HepG2 (cell line): Measurements from ENCODE around the gene SYNJ2. TPM values are rescaled to one million over a fixed set of nuclear protein-coding genes. Genes with fewer than 3 reads are reported as not detected.

Experiments
- KDM4B ChIP-seq: sonication (generic); formaldehyde crosslinking; IDR thresholded peaks from 2 replicates; pipeline ENCODE4 v1.4.0; 2020; ENCODE audit warnings: missing genetic modification reagents
- polyA plus RNA-seq, 8 experiments: library from polyadenylated mRNA; depleted of rRNA in 3 of 8; stranded (reverse) in 7 of 8; unstranded in 1 of 8; fragments of >200 nt; fragmentation: Illumina TruSeq in 4 of 8; extraction: Trizol in 4 of 8; gene quantifications; 2 replicates each; pipeline versions ENCODE4 v1.2.1 to v1.2.3, GENCODE V29; 2011 to 2016; ENCODE audit warnings: low read depth in 4 of 8, missing spikeins in 1 of 8, mixed read lengths in 1 of 8; ENCODE audit not compliant: insufficient read depth in 1 of 8
- total RNA-seq, 5 experiments: library from RNA; depleted of rRNA; stranded (reverse); fragments of >200 nt; fragmentation: Illumina TruSeq; extraction: Trizol; gene quantifications; 2 replicates each; pipeline ENCODE4 v1.2.3, GENCODE V29; 2016; ENCODE audit warnings: low read depth in 1 of 5
- TF ChIP-seq, protein P1 (sequence below): sonication (generic); formaldehyde crosslinking; IDR thresholded peaks from 2 replicates; pipeline ENCODE4 v1.5.0; 2020; ENCODE audit warnings: mild to moderate bottlenecking, missing genetic modification reagents, borderline replicate concordance
- TF ChIP-seq, protein P2 (sequence below): fragments of 450-650 bp; IDR thresholded peaks from 2 replicates; pipeline ENCODE4 v1.6.1; 2016

SYNJ2 gene
- total and polyA plus RNA-seq, 2 of the 13 experiments (the other 11 are each of a cell fraction or from before 2014, with no cell fraction given), result 39.1 to 57.6 TPM

DNA sequence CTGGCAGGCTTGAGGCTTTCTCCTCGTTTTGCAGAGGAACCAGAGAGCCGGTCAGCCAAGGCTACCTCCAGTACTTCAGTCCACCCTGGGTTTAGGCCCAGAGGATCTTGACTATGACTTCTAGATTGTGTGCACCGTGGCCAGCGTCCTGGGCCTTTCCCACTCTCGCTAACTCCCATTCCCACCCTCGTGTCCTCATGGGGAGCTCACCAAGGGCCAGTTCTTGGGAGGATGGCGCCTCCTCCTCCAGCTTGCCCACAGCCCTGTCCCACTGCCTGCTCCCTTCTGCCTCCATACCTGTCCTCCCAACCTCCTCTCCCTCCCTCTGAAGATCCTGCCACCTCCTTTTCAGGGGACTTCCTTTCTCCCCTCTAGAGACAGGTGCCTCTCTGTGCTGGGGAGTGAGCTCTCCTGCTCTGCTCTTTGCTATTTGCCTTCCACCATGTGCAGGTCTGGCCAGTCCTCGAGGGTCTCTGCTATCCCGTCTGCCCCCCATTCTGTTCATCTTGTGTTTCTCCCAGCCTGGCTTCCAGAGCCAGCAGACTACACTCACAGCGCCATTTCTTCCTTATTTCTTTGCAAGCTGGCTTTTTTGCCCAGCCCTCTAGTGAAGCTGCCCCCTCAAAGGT, 4.4 kb upstream of the SYNJ2 start (continued):
- TF ChIP-seq, protein P1, sequence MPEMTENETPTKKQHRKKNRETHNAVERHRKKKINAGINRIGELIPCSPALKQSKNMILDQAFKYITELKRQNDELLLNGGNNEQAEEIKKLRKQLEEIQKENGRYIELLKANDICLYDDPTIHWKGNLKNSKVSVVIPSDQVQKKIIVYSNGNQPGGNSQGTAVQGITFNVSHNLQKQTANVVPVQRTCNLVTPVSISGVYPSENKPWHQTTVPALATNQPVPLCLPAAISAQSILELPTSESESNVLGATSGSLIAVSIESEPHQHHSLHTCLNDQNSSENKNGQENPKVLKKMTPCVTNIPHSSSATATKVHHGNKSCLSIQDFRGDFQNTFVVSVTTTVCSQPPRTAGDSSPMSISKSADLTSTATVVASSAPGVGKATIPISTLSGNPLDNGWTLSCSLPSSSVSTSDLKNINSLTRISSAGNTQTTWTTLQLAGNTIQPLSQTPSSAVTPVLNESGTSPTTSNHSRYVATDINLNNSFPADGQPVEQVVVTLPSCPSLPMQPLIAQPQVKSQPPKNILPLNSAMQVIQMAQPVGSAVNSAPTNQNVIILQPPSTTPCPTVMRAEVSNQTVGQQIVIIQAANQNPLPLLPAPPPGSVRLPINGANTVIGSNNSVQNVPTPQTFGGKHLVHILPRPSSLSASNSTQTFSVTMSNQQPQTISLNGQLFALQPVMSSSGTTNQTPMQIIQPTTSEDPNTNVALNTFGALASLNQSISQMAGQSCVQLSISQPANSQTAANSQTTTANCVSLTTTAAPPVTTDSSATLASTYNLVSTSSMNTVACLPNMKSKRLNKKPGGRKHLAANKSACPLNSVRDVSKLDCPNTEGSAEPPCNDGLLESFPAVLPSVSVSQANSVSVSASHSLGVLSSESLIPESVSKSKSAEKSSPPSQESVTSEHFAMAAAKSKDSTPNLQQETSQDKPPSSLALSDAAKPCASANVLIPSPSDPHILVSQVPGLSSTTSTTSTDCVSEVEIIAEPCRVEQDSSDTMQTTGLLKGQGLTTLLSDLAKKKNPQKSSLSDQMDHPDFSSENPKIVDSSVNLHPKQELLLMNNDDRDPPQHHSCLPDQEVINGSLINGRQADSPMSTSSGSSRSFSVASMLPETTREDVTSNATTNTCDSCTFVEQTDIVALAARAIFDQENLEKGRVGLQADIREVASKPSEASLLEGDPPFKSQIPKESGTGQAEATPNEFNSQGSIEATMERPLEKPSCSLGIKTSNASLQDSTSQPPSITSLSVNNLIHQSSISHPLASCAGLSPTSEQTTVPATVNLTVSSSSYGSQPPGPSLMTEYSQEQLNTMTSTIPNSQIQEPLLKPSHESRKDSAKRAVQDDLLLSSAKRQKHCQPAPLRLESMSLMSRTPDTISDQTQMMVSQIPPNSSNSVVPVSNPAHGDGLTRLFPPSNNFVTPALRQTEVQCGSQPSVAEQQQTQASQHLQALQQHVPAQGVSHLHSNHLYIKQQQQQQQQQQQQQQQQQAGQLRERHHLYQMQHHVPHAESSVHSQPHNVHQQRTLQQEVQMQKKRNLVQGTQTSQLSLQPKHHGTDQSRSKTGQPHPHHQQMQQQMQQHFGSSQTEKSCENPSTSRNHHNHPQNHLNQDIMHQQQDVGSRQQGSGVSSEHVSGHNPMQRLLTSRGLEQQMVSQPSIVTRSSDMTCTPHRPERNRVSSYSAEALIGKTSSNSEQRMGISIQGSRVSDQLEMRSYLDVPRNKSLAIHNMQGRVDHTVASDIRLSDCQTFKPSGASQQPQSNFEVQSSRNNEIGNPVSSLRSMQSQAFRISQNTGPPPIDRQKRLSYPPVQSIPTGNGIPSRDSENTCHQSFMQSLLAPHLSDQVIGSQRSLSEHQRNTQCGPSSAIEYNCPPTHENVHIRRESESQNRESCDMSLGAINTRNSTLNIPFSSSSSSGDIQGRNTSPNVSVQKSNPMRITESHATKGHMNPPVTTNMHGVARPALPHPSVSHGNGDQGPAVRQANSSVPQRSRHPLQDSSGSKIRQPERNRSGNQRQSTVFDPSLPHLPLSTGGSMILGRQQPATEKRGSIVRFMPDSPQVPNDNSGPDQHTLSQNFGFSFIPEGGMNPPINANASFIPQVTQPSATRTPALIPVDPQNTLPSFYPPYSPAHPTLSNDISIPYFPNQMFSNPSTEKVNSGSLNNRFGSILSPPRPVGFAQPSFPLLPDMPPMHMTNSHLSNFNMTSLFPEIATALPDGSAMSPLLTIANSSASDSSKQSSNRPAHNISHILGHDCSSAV, result no peak
- TF ChIP-seq, protein P2, sequence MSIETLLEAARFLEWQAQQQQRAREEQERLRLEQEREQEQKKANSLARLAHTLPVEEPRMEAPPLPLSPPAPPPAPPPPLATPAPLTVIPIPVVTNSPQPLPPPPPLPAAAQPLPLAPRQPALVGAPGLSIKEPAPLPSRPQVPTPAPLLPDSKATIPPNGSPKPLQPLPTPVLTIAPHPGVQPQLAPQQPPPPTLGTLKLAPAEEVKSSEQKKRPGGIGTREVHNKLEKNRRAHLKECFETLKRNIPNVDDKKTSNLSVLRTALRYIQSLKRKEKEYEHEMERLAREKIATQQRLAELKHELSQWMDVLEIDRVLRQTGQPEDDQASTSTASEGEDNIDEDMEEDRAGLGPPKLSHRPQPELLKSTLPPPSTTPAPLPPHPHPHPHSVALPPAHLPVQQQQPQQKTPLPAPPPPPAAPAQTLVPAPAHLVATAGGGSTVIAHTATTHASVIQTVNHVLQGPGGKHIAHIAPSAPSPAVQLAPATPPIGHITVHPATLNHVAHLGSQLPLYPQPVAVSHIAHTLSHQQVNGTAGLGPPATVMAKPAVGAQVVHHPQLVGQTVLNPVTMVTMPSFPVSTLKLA, result peak; percentile 24; the same call in 1 of the 2 replicates
- TF ChIP-seq KDM4B, result no peak
